Inferior parietal cortex (tissue), 1 donor: Measurements from ENCODE around the gene C1QTNF2.
"Not testable (repeated sequence)": the region's sequence is repeated elsewhere in the genome, so short reads cannot be mapped to it uniquely, and the experiment has no call there.

Experiments
- DNase-seq: peaks from one replicate; pipeline ENCODE4 v3.0.0-alpha.2; 2016; ENCODE audit errors: extremely low spot score

The C1QTNF2 gene

DNA sequence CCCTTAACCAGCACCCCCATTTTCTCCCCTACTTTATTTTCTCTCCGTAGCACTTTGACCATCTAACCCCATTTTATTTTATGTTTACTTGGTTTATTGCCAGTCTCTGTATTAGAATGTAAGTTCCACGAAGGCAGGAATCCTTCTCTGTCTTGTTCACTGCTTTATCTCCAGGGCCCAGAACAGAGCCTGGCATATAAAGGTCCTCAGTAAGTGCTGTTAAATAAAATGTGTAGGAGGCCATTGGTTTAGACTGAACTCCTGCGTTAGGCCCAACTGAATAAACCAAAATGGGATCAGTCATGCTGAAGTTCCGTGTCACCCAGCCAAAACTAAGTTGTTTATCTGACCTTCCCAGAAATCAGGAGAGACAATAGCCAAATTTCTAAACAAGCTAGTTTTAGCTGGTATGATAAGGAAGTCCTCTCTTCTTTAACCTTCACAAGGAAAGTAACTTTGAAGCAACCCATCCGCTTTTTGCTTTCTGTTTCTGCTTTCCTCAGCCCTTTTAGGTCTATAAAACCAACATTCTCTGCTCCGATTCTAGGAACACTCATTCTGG lies 29.0 kb downstream of the C1QTNF2 start:
- DNase-seq = no peak

DNA sequence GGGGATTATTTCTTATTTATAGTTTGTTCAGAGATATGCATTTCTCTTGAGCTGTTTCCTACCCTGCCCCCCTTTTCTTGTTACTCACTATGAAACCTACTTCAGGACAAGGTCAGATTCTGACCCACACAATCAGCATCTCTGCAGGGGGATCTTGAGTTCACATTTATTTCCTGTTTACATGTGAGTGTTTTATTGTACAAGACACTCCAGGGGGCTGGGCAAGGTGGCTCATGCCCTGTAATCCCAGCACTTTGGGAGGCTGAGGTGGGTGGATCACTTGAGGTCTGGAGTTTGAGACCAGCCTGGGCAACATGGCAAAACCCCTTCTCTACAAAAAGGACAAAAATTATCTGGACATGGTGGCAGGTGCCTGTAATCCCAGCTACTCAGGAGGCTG lies 29.9 kb downstream of the C1QTNF2 start:
- not testable (repeated sequence) for DNase-seq

DNA sequence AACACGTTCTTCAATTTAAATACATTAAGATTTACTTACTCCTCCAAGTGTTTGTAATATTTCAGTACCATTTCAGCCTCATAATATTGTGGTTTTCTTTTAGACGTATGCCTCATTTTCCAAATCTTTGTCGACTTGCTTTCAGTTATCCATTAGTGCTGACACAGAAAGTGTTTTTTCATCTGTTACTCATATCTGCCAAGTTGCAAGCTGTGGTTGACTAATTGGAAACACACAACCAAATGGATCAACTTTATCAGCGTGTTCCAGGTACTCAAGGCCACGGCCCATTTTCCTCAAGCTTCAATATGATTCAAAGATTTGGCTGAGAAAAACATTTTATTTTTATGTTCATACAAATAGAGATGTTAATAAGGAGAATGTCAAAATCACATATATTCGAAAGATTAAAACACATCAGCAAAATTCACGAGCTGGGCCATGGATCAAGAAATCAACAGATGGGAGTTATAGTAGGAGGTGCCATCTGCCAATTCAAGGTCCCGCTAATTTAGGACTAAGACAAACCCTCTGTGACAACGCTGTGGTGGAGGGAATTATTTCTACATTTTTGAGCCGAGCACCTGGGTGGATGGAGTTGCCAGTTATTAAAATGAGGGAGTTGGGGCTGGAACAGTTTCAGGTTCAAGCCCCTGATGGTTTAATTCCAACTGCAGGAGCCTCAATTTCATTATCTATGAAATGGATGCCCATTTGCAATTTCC lies 30.9 kb downstream of the C1QTNF2 start:
- DNase-seq = no peak

DNA sequence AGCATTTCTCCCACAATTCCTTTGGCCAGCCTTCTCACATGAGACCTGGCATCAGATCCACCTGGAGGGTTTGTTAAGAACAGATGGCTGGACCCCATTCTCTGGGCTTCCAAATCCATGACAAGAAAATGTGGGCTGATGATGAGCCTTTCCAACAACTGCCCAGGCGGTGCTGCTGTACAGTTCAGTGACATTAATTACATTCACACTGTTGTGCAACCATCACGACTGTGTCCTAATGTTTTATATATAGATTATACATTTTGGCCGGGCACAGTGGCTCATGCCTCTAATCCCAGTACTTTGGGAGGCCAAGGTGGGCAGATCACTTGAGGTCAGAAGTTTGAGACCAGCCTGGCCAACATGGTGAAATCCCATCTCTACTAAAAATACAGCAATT lies 35.7 kb downstream of the C1QTNF2 start:
- DNase-seq = not testable (repeated sequence)

DNA sequence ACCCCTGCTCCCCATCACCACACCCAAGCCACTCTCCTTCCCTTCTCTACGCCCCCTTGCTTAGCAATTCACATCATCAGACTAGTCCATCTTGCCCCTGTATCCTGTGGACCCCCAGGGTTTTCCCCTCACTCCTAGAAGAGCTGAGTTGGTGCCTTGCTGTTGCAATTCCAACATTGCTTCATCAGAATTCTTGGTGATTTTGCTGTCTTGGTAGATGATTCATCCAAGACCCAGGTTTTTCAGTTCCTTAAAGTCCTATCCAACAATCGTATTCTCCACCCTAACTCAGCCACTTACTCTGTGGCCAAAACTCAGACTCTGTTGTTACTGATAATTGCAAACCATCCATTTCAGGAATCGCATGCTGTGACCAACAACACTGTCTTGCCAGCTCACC lies 36.7 kb downstream of the C1QTNF2 start:
- no peak for DNase-seq

DNA sequence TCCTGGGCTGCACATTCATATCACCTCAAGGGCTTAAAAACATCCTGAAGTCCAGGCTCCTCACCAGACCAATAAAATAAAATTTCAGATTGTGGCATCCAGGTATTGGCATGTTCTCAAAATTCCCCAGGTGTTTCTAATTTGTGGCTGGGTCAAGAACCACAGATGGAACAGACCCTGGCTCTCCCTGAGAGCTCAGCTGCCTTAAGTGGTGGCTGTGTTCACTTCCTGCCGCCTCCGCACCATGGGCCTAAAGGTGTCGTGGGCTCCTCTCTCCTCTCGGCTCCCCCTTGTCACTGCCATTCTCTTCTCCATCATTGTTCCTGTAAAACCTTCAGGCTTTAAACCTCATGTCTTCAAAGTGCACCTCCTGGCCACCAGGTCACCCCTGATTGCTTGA lies 40.2 kb downstream of the C1QTNF2 start:
- no peak for DNase-seq

DNA sequence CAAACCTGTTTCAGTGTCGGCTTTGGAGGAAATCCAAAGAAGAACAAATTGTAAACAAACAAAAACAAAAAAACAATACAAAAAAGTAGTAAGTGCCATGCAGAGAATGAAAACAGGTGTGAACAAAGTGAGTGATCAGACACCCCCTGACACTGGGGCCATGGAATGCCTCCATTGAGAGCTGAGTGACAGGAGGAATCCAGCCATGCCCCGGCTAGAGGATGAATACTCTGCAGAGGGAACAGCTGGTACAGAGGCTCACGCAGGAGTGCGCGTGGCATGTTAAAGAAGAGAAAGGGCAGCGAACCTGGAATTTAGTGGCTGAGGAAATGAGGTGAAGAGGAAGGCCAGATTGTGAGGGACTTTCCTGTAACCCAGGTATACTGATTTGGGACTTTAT lies 42.6 kb downstream of the C1QTNF2 start:
- no peak for DNase-seq

DNA sequence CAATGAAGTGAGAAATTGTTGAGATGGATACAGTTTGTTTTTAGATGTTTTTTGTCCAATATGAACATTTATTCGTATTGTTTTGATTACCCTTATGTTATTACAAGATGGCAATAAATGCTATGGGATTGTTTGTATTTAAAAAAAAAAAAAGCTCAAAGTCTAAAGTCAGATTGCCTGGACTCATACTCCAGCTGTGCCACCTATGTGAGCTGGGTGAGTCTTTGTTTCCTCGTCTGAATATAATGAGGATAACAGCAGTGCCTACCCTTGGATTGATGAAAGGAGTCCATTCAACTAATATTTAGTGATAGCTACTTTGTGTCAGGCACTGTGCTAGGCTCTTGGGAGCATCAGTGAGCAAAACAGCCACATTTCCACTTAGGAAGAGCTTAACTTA lies 43.4 kb downstream of the C1QTNF2 start:
- DNase-seq = no peak

DNA sequence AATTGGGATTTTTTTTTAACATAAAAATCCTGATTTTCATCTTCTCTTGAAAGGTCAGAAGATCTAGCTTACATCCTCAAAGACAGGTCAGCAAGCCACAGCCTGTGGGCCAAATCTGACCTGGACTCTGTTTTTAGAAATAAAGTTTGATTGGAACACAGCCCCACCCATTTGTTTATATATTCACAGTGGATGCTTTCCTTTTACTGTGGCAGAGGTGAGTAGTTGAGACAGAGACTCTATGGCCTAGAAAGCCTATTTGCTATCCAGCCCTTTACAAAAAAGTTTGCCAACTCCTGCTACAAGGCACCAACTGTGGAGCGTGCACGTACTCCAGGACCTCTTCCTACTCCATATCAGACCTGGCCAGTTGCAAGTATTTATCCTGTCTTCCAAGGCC lies 44.7 kb downstream of the C1QTNF2 start:
- no peak for DNase-seq

DNA sequence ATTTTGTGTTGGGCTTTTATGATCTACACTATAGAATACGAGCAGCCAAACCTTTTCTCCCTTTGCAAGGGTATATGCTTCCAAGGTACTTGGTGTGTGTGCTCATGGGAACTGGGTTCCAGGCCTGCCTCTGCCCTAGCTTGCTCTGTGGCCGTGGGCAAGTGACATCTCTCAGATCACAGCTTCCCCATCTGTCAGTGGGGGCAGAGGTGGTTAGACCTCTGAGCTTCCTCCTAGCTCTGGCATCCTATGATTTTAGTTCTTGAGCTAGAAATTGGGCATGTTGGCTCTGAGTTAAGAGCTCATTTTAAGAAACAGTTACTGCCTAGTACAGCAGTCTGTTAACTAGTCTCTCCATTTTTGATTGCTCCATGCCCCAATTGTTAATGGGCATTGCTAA lies 45.5 kb downstream of the C1QTNF2 start:
- DNase-seq = no peak

DNA sequence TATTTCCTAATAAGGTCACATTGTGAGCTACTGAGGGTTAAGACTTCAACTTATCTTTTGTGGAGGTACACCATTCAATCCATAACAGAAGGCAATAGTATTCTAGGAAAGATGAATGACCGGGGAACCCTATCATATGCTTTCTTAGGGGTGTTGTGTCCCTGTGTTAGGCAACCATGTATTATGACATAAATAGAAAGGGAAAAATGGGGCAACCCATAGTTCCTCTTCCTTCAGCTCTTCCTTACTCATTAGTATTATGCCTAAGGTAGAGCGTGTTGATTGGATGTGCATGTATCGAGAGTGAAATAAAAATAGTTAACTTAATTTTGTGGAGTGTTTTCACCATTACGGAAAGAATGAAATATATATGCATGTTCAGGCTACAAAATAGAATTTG lies 52.0 kb downstream of the C1QTNF2 start:
- no peak for DNase-seq

DNA sequence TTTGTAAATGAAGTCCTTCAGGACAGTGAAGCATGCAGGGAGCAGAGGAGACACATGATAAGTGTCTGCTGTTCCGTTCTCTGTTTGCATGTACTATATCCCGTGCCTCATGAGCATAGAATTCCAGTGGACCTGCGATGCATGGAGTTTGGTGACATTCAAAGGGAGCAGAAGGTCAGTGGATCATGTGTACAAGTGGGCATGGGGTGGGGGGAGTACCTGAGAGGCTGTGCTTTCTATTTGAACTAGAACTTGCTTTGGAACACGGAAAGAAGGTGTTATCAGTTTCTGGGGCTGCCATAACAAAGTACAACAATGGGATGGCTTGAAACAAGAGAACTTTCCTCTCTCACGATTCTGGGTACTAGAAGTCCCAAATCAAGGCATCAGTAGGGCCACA lies 53.0 kb downstream of the C1QTNF2 start:
- no peak for DNase-seq

DNA sequence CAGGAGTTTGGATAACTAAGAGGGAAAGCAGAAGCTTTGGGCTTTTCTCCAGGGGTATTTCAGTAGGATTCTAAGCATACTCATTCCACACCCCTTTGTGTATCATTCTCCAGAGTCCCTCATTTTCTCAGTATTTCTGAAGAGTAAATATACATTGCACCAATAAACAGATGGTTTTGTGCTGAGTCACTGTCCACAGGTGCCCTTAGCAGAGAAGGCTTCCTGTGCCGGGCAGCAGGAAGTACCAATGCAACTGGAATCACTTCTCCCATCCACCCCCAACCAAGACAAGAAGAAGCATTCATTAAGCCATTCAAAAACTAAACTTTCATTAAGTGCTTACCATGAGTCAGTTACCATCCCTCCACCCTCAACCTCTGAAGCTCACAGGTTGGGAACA lies 54.5 kb downstream of the C1QTNF2 start:
- no peak for DNase-seq

DNA sequence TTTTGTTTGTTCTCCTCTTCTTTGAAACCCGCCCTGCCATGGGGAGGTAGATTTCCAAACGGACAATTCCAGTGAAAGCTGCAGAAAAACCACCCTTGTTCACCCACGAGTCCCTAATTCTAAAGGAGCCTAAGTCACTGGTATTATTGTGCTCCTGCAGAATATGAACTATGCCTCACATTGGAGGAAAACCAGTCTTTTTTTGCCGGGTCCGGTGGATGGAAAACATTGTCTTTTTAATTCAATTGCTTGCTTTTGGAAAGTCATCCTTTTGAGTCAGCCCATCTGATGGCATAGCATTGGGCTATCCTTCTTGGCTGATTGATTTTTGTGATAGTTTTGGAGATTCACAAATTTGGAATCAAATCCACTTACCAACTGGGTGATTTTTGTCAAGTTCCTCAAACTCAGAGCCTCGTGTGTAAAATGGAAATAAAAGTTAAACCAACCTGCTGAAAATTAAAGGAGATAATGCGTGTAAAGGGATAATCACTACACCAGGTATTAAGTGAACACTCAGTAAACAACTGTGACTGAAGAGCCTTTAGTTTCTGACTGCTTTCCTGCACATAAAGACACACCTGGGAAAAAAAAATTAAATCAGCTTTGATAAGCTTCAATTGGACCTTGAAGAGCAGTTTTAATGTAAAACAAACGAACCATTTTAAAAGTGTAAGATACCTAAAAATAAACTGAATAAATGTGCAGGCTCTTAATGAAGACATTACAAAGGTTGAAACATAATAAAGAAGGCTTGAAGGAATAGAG lies 57.3 kb downstream of the C1QTNF2 start:
- DNase-seq = no peak

DNA sequence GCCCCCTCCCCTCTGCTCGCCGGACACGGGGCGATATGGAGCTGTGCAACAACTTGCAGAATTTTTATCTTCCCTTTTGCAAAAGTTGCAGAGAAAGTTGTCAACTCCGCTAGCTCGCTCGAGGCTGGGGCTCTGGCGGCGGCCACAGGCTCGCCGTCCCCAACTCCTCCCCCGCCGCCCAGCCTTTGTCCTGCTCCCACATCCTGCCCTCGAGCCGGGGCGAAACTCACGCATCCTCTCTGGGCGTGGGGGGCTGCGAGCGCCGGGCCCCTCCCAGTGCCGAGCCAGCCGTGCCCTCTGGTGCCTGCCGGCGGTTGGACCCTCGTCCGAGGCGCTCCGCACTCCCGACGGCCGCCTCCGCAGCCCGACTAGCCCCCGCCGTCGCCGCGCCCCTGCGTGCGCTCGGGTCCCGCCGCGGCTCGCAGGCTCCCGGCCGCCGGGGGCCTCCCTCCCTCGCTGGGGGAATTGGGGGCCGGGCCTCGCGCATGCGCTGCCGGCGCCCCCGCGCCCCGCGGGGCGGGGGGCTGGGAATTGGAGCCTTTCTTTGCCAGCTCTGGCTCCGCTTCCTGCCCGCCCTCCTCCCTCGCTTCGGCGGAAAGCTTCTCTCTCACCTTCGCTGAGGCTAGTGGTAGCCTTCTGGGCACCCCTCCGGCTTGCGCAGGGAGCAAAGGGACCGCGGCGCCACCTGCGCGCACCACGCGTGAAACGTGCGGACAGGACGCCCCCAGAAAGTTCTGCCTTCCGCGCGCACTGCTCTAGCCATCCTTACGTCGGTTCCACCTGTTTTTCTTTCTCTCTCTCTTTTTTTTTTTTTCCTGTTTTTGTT lies 58.1 kb downstream of the C1QTNF2 start, which contains the start of gene CCNJL:
Gene CCNJL, minus strand, starts transcription at position 431 of the 826 bp plus-strand sequence. CDS start 641 bp downstream, outside the sequence.
- DNase-seq = peak; percentile 15

DNA sequence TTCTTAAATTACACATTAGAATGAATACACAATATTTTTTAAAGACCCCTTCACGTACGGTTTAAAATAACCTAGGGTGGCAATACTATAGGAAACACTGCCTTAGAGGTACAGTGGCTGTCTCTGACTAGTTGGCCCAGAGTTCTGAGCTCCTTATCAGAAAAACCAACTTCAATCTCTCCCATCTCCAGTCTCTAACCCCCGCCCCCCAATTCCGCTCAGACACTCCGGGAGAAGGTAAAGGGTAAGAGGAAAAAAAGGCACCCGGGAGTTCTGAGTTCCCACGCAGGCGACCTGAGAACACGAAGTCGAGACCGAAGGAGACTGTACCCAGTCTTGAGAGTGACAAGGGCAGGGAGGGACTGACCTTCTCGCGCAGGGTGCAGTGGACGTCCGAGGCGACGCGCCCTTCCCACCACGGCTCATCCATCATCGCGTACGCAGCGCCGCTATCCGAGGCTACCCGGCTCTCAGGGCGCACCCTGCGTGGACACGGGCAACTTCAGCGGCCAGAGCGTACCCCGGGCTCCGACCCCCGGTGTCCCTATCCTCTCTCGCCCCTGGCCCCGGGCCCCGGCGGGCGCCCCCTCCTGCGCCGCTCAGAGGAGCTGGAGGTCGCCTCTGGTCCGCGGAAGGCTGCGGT lies 58.8 kb downstream of the C1QTNF2 start:
- DNase-seq = no peak

DNA sequence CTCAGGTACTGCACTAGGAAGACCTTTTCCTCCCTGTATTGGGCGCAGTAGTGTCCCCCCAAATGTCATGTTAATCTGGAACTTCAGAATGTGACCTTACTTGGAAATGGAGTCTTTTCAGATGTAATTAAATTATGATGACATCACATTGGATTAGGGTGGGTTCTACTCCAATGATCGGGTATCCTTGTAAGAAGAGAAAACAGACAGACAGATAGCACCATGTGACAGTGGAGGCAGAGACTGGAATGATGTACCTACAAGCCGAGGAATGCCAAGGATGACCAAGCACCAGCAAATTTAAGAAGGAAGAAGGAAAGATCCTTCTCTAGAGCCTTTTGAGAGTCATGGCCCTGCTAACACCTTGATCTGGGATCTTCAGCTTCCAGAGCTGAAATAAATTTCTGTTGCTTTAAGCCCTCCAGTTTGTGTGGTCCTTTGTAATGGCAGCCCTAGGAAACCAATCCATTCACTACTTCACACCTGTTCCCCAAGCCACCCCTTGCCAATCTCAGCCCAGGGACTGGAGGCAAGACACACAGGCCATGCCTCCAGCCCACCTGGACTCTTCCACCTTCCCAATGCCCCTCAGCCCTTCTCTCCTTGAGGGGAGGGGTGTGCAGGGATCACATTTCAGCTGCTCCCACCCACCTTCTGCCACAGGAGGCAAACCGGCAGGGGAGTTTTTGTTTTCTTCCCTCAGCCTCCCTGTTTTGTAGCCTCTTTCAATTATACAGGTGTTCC lies 59.7 kb downstream of the C1QTNF2 start:
- DNase-seq = no peak

DNA sequence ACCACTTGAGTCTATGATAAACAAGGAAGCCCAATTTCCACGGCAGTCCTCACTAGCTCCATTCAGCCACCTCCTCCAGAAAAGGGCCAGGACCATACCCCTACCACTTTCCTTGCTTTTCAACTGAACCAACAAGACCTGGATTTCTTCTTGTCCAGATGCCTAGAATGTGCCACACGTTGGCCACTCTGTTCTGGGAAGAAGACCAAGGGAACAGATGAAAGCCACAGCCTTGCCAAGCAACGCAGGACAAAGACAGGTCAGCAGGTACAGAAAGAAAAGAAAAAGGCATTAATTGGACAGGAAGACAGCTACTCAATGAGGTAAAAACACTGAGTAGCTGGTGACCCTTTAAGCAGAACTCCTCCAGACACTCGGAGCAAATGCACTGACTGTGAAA lies 60.3 kb downstream of the C1QTNF2 start:
- DNase-seq = no peak

DNA sequence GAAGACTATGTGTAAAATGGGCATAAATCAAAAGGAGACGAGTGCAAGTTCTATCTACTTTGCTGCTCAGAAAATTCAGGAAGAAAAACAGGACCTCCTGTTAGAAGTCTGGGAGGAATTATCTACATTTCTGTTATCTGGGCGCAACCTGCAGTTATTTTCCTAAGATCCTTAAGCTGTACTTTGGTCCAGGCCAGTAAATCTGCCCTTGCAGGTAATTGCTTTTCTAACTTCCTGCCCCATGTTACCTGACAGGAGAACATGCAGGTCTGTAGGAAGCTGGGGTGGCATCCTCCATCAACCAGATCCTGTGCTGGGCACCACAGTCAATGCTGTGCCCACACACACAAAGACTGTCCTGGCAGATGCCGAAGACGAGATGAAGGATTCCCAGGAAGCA lies 63.7 kb downstream of the C1QTNF2 start:
- no peak for DNase-seq

DNA sequence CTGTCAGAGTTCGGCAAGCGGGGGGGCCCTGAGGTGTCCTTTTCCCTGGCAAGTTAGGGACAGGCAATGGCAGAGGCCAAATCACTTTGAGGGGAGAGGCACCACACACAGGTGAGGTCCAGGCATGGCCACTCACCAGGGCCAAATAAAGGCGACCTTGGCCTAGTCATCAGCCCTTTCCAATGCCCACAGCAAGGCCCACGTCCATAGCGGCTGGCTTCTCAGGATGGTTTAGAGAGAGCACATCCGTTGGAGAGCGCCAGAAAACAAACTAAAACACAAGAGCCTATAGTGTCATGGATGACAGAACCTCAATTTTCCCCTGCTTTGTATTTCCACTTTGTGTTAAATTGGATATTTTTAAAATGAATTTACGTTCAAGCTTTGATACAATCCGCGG lies 65.1 kb downstream of the C1QTNF2 start:
- no peak for DNase-seq

DNA sequence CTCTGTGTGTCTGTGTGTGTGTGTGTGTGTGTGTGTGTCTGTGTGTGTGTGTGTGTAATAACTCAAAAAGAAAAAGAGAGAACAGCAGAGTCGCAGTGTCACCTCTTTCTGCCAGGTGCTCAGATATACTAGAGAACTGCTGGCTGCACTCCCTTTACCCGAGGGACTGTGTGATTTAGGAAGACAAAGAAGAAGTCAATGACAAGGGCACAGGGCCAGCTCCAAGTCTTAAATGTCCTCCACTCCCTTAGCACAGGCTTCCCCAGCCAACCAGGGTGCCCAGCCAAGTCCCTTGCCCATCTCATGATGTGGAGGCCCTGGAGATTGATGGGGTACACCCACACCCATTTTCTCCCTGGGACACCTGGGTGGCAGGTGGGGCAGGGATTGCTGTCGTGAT lies 66.7 kb downstream of the C1QTNF2 start:
- no peak for DNase-seq
